Sigmoid colon (tissue), 4 donors: ENCODE measurements around the gene APLF.

Experiments used
- CTCF ChIP-seq, 4 experiments: fragments of 450-650 bp in 3 of 4; fragments of 200-600 bp in 1 of 4; IDR thresholded peaks; one replicate each; pipeline ENCODE4 v1.5.1; 2016 to 2019; ENCODE audit warnings: antibody characterized with exemption in 4 of 4, mild to moderate bottlenecking in 3 of 4, moderate library complexity in 2 of 4
- EP300 ChIP-seq, 4 donors: sonication (generic); formaldehyde crosslinking; IDR thresholded peaks; one replicate each; pipeline ENCODE4 v1.6.1; 2017; ENCODE audit warnings: antibody characterized with exemption in 4 of 4
- POLR2A ChIP-seq, 2 donors: fragments of 450-650 bp; IDR thresholded peaks; one replicate each; pipeline ENCODE4 v1.6.1; 2016; ENCODE audit warnings: antibody characterized with exemption in 2 of 2, mild to moderate bottlenecking in 2 of 2, moderate library complexity in 2 of 2
- POLR2AphosphoS5 ChIP-seq, 4 donors: sonication (generic); formaldehyde crosslinking; IDR thresholded peaks; one replicate each; pipeline ENCODE4 v1.6.1; 2017; ENCODE audit warnings: antibody characterized with exemption in 4 of 4

GRCh38 chr2:68574202-68574791 lies 106.9 kb downstream of the APLF start:
- no peak for TF ChIP-seq CTCF (IDR thresholded peaks at IDR 0.05)
- TF ChIP-seq POLR2A (IDR thresholded peaks at IDR 0.05), result no peak
- no peak for TF ChIP-seq EP300 (IDR thresholded peaks at IDR 0.05)
- TF ChIP-seq POLR2AphosphoS5 (IDR thresholded peaks at IDR 0.05), result no peak
